ENCODE data around the gene MGME1. TPM values are rescaled to one million over a fixed set of nuclear protein-coding genes. Genes with fewer than 3 reads are reported as not detected.
A peak's percentile ranks its signal among the peaks of the same experiment; 100 is the strongest.

Gene MGME1
- total and polyA plus RNA-seq, 2 of the 13 experiments (the other 11 are each of a cell fraction or from before 2014, with no cell fraction given), result 36.7 to 66.6 TPM

DNA sequence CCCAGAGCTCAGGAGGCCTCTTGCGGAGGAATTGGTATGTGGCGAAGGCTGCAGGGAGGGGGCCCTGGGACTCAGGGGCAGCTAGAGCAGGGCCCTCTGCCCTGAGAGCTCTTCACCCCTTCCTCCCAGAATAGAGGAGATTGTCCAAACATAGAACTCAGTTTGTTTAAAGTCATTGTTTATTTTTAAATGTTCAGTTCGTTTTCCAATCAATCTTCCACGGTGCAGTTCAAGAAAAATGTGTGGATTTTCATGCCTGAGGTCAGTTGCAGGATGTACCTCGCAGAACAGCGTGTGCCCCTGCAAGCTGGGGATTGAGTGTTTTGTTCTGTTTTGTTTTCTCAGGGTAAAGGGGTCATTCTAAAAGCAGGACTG lies 37.2 kb downstream of the MGME1 start (continued):
- TF ChIP-seq MAZ (IDR thresholded peaks at IDR 0.05; ENCODE audit: borderline replicate concordance, low read depth, low read length) (0 out of 2 replicates have a peak, but pooled peaks have one; percentile 14), MAZ (CRISPR knock-in tag; IDR thresholded peaks at IDR 0.05; ENCODE audit: low read depth) (no peak), MEF2D (CRISPR knock-in tag; IDR thresholded peaks at IDR 0.05) (no peak; the same call in 1 of the 2 replicates), ZNF446 (CRISPR knock-in tag; IDR thresholded peaks at IDR 0.05) (no peak), NCOA1 (CRISPR knock-in tag; IDR thresholded peaks at IDR 0.05) (no peak), ZSCAN29 (CRISPR knock-in tag; conservative IDR thresholded peaks at IDR 0.05) (no peak), ZNF792 (CRISPR knock-in tag; IDR thresholded peaks at IDR 0.05) (no peak), NFKB2 (CRISPR knock-in tag; IDR thresholded peaks at IDR 0.05; ENCODE audit: borderline replicate concordance) (0 out of 2 replicates have a peak, but pooled peaks have one; percentile 23), STAT5B (CRISPR knock-in tag; IDR thresholded peaks at IDR 0.05) (no peak), AHR (CRISPR knock-in tag; IDR thresholded peaks at IDR 0.05) (no peak), JUNB (CRISPR knock-in tag; IDR thresholded peaks at IDR 0.05; ENCODE audit: borderline replicate concordance) (no peak), FOXK1 (CRISPR knock-in tag; IDR thresholded peaks at IDR 0.05; ENCODE audit: borderline replicate concordance, low read depth) (peak; percentile 8; the same call in 1 of the 2 replicates), REXO4 (CRISPR knock-in tag; IDR thresholded peaks at IDR 0.05; ENCODE audit: borderline replicate concordance) (no peak), SALL1 (CRISPR knock-in tag; IDR thresholded peaks at IDR 0.05) (peak; percentile 46; the same call in 1 of the 2 replicates), ZFAT (CRISPR knock-in tag; conservative IDR thresholded peaks at IDR 0.05) (no peak)
- TF ChIP-seq, protein P1, sequence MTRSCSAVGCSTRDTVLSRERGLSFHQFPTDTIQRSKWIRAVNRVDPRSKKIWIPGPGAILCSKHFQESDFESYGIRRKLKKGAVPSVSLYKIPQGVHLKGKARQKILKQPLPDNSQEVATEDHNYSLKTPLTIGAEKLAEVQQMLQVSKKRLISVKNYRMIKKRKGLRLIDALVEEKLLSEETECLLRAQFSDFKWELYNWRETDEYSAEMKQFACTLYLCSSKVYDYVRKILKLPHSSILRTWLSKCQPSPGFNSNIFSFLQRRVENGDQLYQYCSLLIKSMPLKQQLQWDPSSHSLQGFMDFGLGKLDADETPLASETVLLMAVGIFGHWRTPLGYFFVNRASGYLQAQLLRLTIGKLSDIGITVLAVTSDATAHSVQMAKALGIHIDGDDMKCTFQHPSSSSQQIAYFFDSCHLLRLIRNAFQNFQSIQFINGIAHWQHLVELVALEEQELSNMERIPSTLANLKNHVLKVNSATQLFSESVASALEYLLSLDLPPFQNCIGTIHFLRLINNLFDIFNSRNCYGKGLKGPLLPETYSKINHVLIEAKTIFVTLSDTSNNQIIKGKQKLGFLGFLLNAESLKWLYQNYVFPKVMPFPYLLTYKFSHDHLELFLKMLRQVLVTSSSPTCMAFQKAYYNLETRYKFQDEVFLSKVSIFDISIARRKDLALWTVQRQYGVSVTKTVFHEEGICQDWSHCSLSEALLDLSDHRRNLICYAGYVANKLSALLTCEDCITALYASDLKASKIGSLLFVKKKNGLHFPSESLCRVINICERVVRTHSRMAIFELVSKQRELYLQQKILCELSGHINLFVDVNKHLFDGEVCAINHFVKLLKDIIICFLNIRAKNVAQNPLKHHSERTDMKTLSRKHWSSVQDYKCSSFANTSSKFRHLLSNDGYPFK (CRISPR knock-in tag; IDR thresholded peaks at IDR 0.05; ENCODE audit: borderline replicate concordance), result peak; percentile 21; the same call in 1 of the 2 replicates
- TF ChIP-seq, protein P2, sequence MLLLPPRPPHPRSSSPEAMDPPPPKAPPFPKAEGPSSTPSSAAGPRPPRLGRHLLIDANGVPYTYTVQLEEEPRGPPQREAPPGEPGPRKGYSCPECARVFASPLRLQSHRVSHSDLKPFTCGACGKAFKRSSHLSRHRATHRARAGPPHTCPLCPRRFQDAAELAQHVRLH (CRISPR knock-in tag; IDR thresholded peaks at IDR 0.05; ENCODE audit: borderline replicate concordance, low read depth), result no peak
- TF ChIP-seq, protein P3, sequence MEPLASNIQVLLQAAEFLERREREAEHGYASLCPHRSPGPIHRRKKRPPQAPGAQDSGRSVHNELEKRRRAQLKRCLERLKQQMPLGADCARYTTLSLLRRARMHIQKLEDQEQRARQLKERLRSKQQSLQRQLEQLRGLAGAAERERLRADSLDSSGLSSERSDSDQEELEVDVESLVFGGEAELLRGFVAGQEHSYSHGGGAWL (CRISPR knock-in tag; IDR thresholded peaks at IDR 0.05), result no peak
- TF ChIP-seq, protein P4, sequence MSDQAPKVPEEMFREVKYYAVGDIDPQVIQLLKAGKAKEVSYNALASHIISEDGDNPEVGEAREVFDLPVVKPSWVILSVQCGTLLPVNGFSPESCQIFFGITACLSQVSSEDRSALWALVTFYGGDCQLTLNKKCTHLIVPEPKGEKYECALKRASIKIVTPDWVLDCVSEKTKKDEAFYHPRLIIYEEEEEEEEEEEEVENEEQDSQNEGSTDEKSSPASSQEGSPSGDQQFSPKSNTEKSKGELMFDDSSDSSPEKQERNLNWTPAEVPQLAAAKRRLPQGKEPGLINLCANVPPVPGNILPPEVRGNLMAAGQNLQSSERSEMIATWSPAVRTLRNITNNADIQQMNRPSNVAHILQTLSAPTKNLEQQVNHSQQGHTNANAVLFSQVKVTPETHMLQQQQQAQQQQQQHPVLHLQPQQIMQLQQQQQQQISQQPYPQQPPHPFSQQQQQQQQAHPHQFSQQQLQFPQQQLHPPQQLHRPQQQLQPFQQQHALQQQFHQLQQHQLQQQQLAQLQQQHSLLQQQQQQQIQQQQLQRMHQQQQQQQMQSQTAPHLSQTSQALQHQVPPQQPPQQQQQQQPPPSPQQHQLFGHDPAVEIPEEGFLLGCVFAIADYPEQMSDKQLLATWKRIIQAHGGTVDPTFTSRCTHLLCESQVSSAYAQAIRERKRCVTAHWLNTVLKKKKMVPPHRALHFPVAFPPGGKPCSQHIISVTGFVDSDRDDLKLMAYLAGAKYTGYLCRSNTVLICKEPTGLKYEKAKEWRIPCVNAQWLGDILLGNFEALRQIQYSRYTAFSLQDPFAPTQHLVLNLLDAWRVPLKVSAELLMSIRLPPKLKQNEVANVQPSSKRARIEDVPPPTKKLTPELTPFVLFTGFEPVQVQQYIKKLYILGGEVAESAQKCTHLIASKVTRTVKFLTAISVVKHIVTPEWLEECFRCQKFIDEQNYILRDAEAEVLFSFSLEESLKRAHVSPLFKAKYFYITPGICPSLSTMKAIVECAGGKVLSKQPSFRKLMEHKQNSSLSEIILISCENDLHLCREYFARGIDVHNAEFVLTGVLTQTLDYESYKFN (CRISPR knock-in tag; conservative IDR thresholded peaks at IDR 0.05), result peak; percentile 40; the same call in 1 of the 2 replicates
- TF ChIP-seq, protein P5, sequence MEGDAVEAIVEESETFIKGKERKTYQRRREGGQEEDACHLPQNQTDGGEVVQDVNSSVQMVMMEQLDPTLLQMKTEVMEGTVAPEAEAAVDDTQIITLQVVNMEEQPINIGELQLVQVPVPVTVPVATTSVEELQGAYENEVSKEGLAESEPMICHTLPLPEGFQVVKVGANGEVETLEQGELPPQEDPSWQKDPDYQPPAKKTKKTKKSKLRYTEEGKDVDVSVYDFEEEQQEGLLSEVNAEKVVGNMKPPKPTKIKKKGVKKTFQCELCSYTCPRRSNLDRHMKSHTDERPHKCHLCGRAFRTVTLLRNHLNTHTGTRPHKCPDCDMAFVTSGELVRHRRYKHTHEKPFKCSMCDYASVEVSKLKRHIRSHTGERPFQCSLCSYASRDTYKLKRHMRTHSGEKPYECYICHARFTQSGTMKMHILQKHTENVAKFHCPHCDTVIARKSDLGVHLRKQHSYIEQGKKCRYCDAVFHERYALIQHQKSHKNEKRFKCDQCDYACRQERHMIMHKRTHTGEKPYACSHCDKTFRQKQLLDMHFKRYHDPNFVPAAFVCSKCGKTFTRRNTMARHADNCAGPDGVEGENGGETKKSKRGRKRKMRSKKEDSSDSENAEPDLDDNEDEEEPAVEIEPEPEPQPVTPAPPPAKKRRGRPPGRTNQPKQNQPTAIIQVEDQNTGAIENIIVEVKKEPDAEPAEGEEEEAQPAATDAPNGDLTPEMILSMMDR (CRISPR knock-in tag; IDR thresholded peaks at IDR 0.05), result peak; percentile 13; the same call in 1 of the 2 replicates
- TF ChIP-seq, protein P6, sequence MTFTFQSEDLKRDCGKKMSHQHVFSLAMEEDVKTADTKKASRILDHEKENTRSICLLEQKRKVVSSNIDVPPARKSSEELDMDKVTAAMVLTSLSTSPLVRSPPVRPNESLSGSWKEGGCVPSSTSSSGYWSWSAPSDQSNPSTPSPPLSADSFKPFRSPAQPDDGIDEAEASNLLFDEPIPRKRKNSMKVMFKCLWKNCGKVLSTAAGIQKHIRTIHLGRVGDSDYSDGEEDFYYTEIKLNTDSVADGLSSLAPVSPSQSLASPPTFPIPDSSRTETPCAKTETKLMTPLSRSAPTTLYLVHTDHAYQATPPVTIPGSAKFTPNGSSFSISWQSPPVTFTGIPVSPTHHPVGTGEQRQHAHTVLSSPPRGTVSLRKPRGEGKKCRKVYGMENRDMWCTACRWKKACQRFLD (CRISPR knock-in tag; IDR thresholded peaks at IDR 0.05; ENCODE audit: borderline replicate concordance), result no peak

Measured in HepG2 (cell line).